Measurements from ENCODE around the gene ONECUT3. TPM values are rescaled to one million over a fixed set of nuclear protein-coding genes. Genes with fewer than 3 reads are reported as not detected.
"Not testable (repeated sequence)": the region's sequence is repeated elsewhere in the genome, so short reads cannot be mapped to it uniquely, and the experiment has no call there.

Gene ONECUT3
- total RNA-seq, 1 donor from 2014 or later, result not detected

GRCh38 chr19:1790054-1790792, 36.9 kb downstream of the ONECUT3 start:
- Histone ChIP-seq H3K27me3 (ENCODE audit: control insufficient read depth, insufficient read depth, low read length) (peaks cover 22% of the 10 kb centered on the region), H3K36me3 (ENCODE audit: control insufficient read depth, insufficient read depth, low read length) (no peaks in the 10 kb centered on the region), H3K4me3 (ENCODE audit: low read depth, low read length) (no peak overlapping the region)
- no peak for DNase-seq (ENCODE audit: low read depth)
- TF ChIP-seq CTCF (IDR thresholded peaks at IDR 0.05; ENCODE audit: insufficient read depth, low read length, poor library complexity, severe bottlenecking), result no peak

- peaks cover 33% of the 10 kb centered on the region for H3K27me3 ChIP-seq (ENCODE audit: control insufficient read depth, insufficient read depth, low read length)
- no peaks in the 10 kb centered on the region for H3K36me3 ChIP-seq (ENCODE audit: control insufficient read depth, insufficient read depth, low read length)
- no peak for TF ChIP-seq CTCF (IDR thresholded peaks at IDR 0.05; ENCODE audit: insufficient read depth, low read length, poor library complexity, severe bottlenecking)
- no peak overlapping the region for H3K4me3 ChIP-seq (ENCODE audit: low read depth, low read length)
- DNase-seq (ENCODE audit: low read depth), result no peak
Observed at GRCh38 chr19:1791879-1792278, 38.6 kb downstream of the ONECUT3 start.

- H3K36me3 ChIP-seq (ENCODE audit: control insufficient read depth, insufficient read depth, low read length), result no peaks in the 10 kb centered on the region
- DNase-seq (ENCODE audit: low read depth), result no peak
- peaks cover 22% of the 10 kb centered on the region for H3K27me3 ChIP-seq (ENCODE audit: control insufficient read depth, insufficient read depth, low read length)
- no peak overlapping the region for H3K4me3 ChIP-seq (ENCODE audit: low read depth, low read length)
- TF ChIP-seq CTCF (IDR thresholded peaks at IDR 0.05; ENCODE audit: insufficient read depth, low read length, poor library complexity, severe bottlenecking), result no peak
Observed at GRCh38 chr19:1794424-1795172, 41.3 kb downstream of the ONECUT3 start.

- TF ChIP-seq CTCF (IDR thresholded peaks at IDR 0.05; ENCODE audit: insufficient read depth, low read length, poor library complexity, severe bottlenecking), result no peak
- H3K36me3 ChIP-seq (ENCODE audit: control insufficient read depth, insufficient read depth, low read length), result no peaks in the 10 kb centered on the region
- no peak for DNase-seq (ENCODE audit: low read depth)
- peaks cover 21% of the 10 kb centered on the region for H3K27me3 ChIP-seq (ENCODE audit: control insufficient read depth, insufficient read depth, low read length)
- no peak overlapping the region for H3K4me3 ChIP-seq (ENCODE audit: low read depth, low read length)
Observed at GRCh38 chr19:1796395-1797142, 43.3 kb downstream of the ONECUT3 start.

- not testable (repeated sequence) for H3K4me3 ChIP-seq (ENCODE audit: low read depth, low read length); DNase-seq (ENCODE audit: low read depth); H3K36me3 ChIP-seq (ENCODE audit: control insufficient read depth, insufficient read depth, low read length)
- peaks cover 21% of the 10 kb centered on the region for H3K27me3 ChIP-seq (ENCODE audit: control insufficient read depth, insufficient read depth, low read length)
Observed at GRCh38 chr19:1797313-1797712, 44.0 kb downstream of the ONECUT3 start.
